AG10803 (cell line): Measurements from ENCODE around the gene CCDC183.

Source experiments
- DNase-seq: peaks from one replicate; pipeline ENCODE4 v3.0.0; 2010; ENCODE audit warnings: low read depth
- H3K4me3 ChIP-seq: 2 replicates; pipeline ENCODE4 v1.5.1; 2011; ENCODE audit warnings: mild to moderate bottlenecking, low read length, control low read depth
- TF ChIP-seq, protein P1 (sequence below): conservative IDR thresholded peaks from 2 replicates; pipeline ENCODE4 v1.5.1; 2011; ENCODE audit warnings: mild to moderate bottlenecking, low read length, control low read depth, inconsistent platforms

CCDC183 gene

DNA sequence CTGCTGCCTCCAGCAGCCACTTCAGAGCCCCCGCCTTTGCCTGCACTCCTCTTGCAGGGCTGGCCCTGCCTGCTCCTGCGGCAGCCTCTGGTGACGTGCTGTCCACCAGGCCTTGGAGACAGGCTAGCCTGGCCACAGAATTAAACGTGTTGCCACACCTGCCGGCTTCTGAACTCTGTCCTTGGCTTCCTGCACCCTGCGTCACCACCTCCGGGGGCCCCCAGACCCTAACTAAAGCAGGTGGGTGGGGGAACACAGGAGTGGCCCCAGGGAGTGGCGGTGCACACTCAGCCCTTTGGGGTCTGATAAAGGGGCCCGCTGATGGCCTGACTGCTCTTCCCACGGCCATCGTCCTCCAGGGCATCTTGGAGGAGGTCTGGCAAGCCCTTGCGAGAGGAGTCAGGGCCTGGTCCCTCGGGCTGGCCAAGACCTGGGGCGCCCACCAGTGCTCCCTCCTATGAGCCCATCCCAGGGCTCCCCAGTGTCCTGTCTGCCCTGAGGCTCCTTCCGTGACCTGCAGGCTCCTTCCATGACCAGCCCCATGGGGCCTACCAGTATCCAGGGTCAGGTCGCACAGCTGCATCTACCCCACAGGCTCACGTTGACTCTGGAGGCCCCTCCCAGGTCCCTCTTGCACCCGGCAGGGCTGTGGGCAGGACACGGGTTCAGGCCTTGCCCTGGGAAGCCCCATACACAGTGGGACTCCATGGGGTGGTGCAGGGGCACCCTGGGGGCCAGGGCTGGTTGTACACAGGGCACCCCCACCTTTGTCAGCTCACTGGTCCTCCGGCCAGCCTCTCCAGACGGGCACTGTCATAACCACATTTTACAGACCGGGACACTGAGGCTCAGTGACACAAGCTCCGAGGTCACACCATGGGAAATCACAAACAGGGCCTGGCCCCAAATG lies 55.0 kb downstream of the CCDC183 start:
- no peak overlapping the region for H3K4me3 ChIP-seq
- TF ChIP-seq, protein P1, sequence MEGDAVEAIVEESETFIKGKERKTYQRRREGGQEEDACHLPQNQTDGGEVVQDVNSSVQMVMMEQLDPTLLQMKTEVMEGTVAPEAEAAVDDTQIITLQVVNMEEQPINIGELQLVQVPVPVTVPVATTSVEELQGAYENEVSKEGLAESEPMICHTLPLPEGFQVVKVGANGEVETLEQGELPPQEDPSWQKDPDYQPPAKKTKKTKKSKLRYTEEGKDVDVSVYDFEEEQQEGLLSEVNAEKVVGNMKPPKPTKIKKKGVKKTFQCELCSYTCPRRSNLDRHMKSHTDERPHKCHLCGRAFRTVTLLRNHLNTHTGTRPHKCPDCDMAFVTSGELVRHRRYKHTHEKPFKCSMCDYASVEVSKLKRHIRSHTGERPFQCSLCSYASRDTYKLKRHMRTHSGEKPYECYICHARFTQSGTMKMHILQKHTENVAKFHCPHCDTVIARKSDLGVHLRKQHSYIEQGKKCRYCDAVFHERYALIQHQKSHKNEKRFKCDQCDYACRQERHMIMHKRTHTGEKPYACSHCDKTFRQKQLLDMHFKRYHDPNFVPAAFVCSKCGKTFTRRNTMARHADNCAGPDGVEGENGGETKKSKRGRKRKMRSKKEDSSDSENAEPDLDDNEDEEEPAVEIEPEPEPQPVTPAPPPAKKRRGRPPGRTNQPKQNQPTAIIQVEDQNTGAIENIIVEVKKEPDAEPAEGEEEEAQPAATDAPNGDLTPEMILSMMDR, result no peak
- no peak for DNase-seq

- no peak for DNase-seq
- no peak within 1 kb of the TSS for H3K4me3 ChIP-seq
- TF ChIP-seq, protein P1, result no peak
These were observed 56.0 kb downstream of the CCDC183 start, which contains the start of gene MAMDC4 for GRCh38 chr9:136851941-136852663. Gene MAMDC4, plus strand, starts transcription at chr9:136852346. Its CDS starts 71 bp downstream, at chr9:136852417.

GRCh38 chr9:136852664-136853595 lies 56.8 kb downstream of the CCDC183 start:
- DNase-seq, result no peak
- no peak overlapping the region for H3K4me3 ChIP-seq
- TF ChIP-seq, protein P1, result no peak

GRCh38 chr9:136853596-136854112 lies 57.5 kb downstream of the CCDC183 start:
- H3K4me3 ChIP-seq, result no peak overlapping the region
- TF ChIP-seq, protein P1, result no peak
- no peak for DNase-seq

GRCh38 chr9:136854113-136854841 lies 58.1 kb downstream of the CCDC183 start:
- DNase-seq, result no peak
- TF ChIP-seq, protein P1, result no peak
- H3K4me3 ChIP-seq, result no peak overlapping the region

DNA sequence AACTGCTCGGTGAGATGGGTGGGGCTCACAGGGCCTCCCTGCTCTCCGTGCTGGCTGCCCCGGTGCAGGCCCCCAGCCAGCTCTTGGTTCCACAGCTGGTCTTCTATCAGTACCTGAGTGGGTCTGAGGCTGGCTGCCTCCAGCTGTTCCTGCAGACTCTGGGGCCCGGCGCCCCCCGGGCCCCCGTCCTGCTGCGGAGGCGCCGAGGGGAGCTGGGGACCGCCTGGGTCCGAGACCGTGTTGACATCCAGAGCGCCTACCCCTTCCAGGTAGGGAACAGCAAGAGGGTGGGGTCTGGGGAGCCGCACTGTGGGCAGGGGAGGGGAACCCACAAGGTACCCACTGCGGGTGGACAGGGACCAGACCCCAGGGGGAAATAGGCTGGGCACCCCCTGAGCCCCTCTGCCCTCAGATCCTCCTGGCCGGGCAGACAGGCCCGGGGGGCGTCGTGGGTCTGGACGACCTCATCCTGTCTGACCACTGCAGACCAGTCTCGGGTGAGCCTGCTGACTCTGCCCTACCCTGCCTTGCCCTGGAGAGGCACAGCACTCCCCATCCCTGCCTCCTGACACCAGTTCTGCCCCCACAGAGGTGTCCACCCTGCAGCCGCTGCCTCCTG lies 58.8 kb downstream of the CCDC183 start:
- no peak for DNase-seq
- TF ChIP-seq, protein P1, result no peak
- no peak overlapping the region for H3K4me3 ChIP-seq
